ENCODE measurements around the gene TGFBI. TPM values are rescaled to one million over a fixed set of nuclear protein-coding genes. Genes with fewer than 3 reads are reported as not detected.

The TGFBI gene
- total and polyA plus RNA-seq, 9 of the 15 experiments (the other 6 are each of a cell fraction or from before 2014, with no cell fraction given): 0.05 to 0.62 (median 0.08) TPM; not detected in 6

GRCh38 chr5:136038635-136039034, 9.8 kb downstream of the TGFBI start:
- Histone ChIP-seq H3K79me2 (ENCODE audit: control insufficient read depth, insufficient read depth, low read length) (no peaks in the 10 kb centered on the region), H3K36me3 (ENCODE audit: control insufficient read depth, insufficient read depth, low read length) (no peaks in the 10 kb centered on the region), H3K27ac (ENCODE audit: extremely low read depth, low read depth, low read length) (no peak overlapping the region), H3K9ac (ENCODE audit: insufficient read depth in 1 of 2, low read depth in 2 of 2, low read length in 2 of 2) (no peak overlapping the region), H3K9me3 (replicated peaks; ENCODE audit: control insufficient read depth, insufficient read depth, low read depth, low read length) (no peaks in the 10 kb centered on the region), H3K9me1 (ENCODE audit: control insufficient read depth, insufficient read depth, low read length) (no peaks in the 10 kb centered on the region), H3K27me3 (ENCODE audit: control insufficient read depth in 2 of 2, insufficient read depth in 2 of 2, low read length in 2 of 2) (peaks cover 5 to 43% of the 10 kb centered on the region in 2 experiments), H3K4me3 (no peak overlapping the region), H4K20me1 (replicated peaks; ENCODE audit: control insufficient read depth, insufficient read depth, low read length) (no peaks in the 10 kb centered on the region), H3K4me2 (ENCODE audit: insufficient read depth, low read length) (no peak overlapping the region), H2AFZ (ENCODE audit: low read depth, low read length) (no peak overlapping the region), H3K4me1 (replicated peaks in 1 of 2; ENCODE audit: control insufficient read depth in 2 of 2, insufficient read depth in 2 of 2, low read length in 2 of 2) (no peaks in the 10 kb centered on the region)
- POLR2A ChIA-PET: interaction anchor here (0.6 kb wide), 1 partner anchor 455 kb away, joined by 5 read pairs; no protein-coding TSS in a partner anchor
- no TSS peak for BruUV-seq (replicated peaks)
- CTCF ChIA-PET (ENCODE audit: low intra/inter-chr PET ratio): no interaction called here
- in situ Hi-C loops (cut with MboI) (no loop called here), intact Hi-C loops (cut with micrococcal nuclease) (no loop called here)
- 0% methylated on average over 4 of the region's 4 CpGs for WGBS (ENCODE audit: insufficient coverage, low coverage, missing lambda C conversion rate)
- DNase-seq (ENCODE audit: extremely low read depth in 1 of 4, low spot score in 3 of 4) (no peak), ATAC-seq (no peak), FAIRE-seq (no peak)
- TF ChIP-seq CEBPG (CRISPR knock-in tag; IDR thresholded peaks at IDR 0.05) (peak; percentile 24; the same call in 1 of the 2 replicates), CEBPG (tag; conservative IDR thresholded peaks at IDR 0.05 in 1 of 2, IDR thresholded peaks at IDR 0.05 in 1 of 2) (no peak; a peak in 1 of 4 replicates)
- TF ChIP-seq, protein P1, sequence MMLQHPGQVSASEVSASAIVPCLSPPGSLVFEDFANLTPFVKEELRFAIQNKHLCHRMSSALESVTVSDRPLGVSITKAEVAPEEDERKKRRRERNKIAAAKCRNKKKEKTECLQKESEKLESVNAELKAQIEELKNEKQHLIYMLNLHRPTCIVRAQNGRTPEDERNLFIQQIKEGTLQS (IDR thresholded peaks at IDR 0.05): 0 out of 2 replicates have a peak, but pooled peaks have one; percentile 29
- TF ChIP-seq, protein P1 (CRISPR knock-in tag; conservative IDR thresholded peaks at IDR 0.05): no peak
- TF ChIP-seq, protein P2, sequence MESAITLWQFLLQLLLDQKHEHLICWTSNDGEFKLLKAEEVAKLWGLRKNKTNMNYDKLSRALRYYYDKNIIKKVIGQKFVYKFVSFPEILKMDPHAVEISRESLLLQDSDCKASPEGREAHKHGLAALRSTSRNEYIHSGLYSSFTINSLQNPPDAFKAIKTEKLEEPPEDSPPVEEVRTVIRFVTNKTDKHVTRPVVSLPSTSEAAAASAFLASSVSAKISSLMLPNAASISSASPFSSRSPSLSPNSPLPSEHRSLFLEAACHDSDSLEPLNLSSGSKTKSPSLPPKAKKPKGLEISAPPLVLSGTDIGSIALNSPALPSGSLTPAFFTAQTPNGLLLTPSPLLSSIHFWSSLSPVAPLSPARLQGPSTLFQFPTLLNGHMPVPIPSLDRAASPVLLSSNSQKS (CRISPR knock-in tag; IDR thresholded peaks at IDR 0.05): no peak
